Activated CD8-positive, alpha-beta memory T cell treated with anti-CD3 and anti-CD28 coated beads, Interleukin-2, amount 50 U/mL, for 48 hours (primary cell): ENCODE data around the gene LENG8.
"Not testable (repeated sequence)": the region's sequence is repeated elsewhere in the genome, so short reads cannot be mapped to it uniquely, and the experiment has no call there.

Source experiments
- DNase-seq: peaks from one replicate; pipeline ENCODE4 v3.0.0-alpha.2; 2020

The LENG8 gene

GRCh38 chr19:54489341-54489740 is 40.3 kb downstream of the LENG8 start:
- DNase-seq: no peak

GRCh38 chr19:54489766-54490165 is 40.8 kb downstream of the LENG8 start:
- DNase-seq: no peak

- no peak for DNase-seq
Observed at GRCh38 chr19:54492568-54492967, 43.6 kb downstream of the LENG8 start.

- not testable (repeated sequence) for DNase-seq
Observed at GRCh38 chr19:54493056-54493455, 44.1 kb downstream of the LENG8 start.

GRCh38 chr19:54493967-54494585 is 45.1 kb downstream of the LENG8 start:
- DNase-seq: no peak

- not testable (repeated sequence) for DNase-seq
Observed at GRCh38 chr19:54495284-54495683, 46.3 kb downstream of the LENG8 start.

GRCh38 chr19:54497747-54498450 is 48.9 kb downstream of the LENG8 start:
- not testable (repeated sequence) for DNase-seq

- not testable (repeated sequence) for DNase-seq
Observed at GRCh38 chr19:54498451-54498772, 49.4 kb downstream of the LENG8 start.

- no peak for DNase-seq
Observed at GRCh38 chr19:54502518-54503048, 53.6 kb downstream of the LENG8 start, which contains the start of gene LAIR2. TSS of gene LAIR2 (plus strand) at chr19:54502831. CDS start at chr19:54502919, 88 bp downstream.

- DNase-seq: not testable (repeated sequence)
Observed at GRCh38 chr19:54505542-54505941, 56.5 kb downstream of the LENG8 start.

GRCh38 chr19:54506079-54506478 is 57.1 kb downstream of the LENG8 start:
- no peak for DNase-seq

GRCh38 chr19:54507038-54507717 is 58.2 kb downstream of the LENG8 start:
- not testable (repeated sequence) for DNase-seq

- no peak for DNase-seq
Observed at GRCh38 chr19:54507824-54508223, 58.8 kb downstream of the LENG8 start.

GRCh38 chr19:54508487-54508886 is 59.5 kb downstream of the LENG8 start:
- DNase-seq: not testable (repeated sequence)

- not testable (repeated sequence) for DNase-seq
Observed at GRCh38 chr19:54509200-54509940, 60.4 kb downstream of the LENG8 start.
